H7 (cell line): Measurements from ENCODE around the gene LAMTOR1. TPM values are rescaled to one million over a fixed set of nuclear protein-coding genes. Genes with fewer than 3 reads are reported as not detected.
"Not testable (repeated sequence)": the region's sequence is repeated elsewhere in the genome, so short reads cannot be mapped to it uniquely, and the experiment has no call there.

Experiments
- DNase-seq: peaks from one replicate; pipeline ENCODE4 v3.0.0; 2012
- H3K27me3 ChIP-seq: 2 replicates; pipeline ENCODE4 v1.6.0; 2011; ENCODE audit warnings: mild to moderate bottlenecking, low read length; ENCODE audit not compliant: control insufficient read depth, insufficient read depth
- H3K36me3 ChIP-seq: replicated peaks from 2 replicates; pipeline ENCODE4 v1.5.1; 2011; ENCODE audit warnings: low read length; ENCODE audit not compliant: control insufficient read depth, insufficient read depth
- H3K4me3 ChIP-seq: 2 replicates; pipeline ENCODE4 v1.5.1; 2011; ENCODE audit warnings: low read depth, mild to moderate bottlenecking, control low read depth, low read length, moderate library complexity; ENCODE audit not compliant: insufficient read depth
- total RNA-seq: library from RNA; depleted of rRNA; stranded (reverse); fragments of >200 nt; shearing (Covaris generic); gene quantifications from 2 replicates; pipeline ENCODE4 v1.2.3, GENCODE V29; 2014; rRNA removed

Gene LAMTOR1
- total RNA-seq = 97.8 and 114 TPM in 2 replicates

- peak; percentile 99 for DNase-seq
- no peaks in the 10 kb centered on the region; the same call in 1 of the 2 replicates for H3K27me3 ChIP-seq
- peaks cover 16% of the 10 kb centered on the region for H3K36me3 ChIP-seq
- peak within 1 kb of the TSS; percentile 93 for H3K4me3 ChIP-seq
Measured at GRCh38 chr11:72102946-72103753, at the start of gene LAMTOR1. TSS of gene LAMTOR1 (minus strand) at chr11:72103297. CDS start at chr11:72103224, 73 bp downstream.

GRCh38 chr11:72150882-72151281, 47.8 kb upstream of the LAMTOR1 start:
- H3K36me3 ChIP-seq = no peaks in the 10 kb centered on the region
- H3K4me3 ChIP-seq = no peak overlapping the region
- DNase-seq = no peak
- H3K27me3 ChIP-seq = no peaks in the 10 kb centered on the region

- DNase-seq = no peak
- Histone ChIP-seq H3K36me3 (no peaks in the 10 kb centered on the region), H3K4me3 (no peak overlapping the region)
Measured at GRCh38 chr11:72146625-72147024, 43.5 kb upstream of the LAMTOR1 start.

GRCh38 chr11:72144807-72145565, 41.9 kb upstream of the LAMTOR1 start:
- Histone ChIP-seq H3K36me3 (no peaks in the 10 kb centered on the region), H3K4me3 (no peak overlapping the region), H3K27me3 (no peaks in the 10 kb centered on the region)
- DNase-seq = no peak

More at GRCh38 chr11:72146625-72147024, 43.5 kb upstream of the LAMTOR1 start:
- H3K27me3 ChIP-seq = no peaks in the 10 kb centered on the region

GRCh38 chr11:72142543-72142942, 39.4 kb upstream of the LAMTOR1 start:
- H3K4me3 ChIP-seq, H3K36me3 ChIP-seq, DNase-seq, H3K27me3 ChIP-seq: not testable (repeated sequence)

GRCh38 chr11:72142086-72142485, 39.0 kb upstream of the LAMTOR1 start:
- H3K36me3 ChIP-seq, H3K4me3 ChIP-seq, DNase-seq, H3K27me3 ChIP-seq: not testable (repeated sequence)

GRCh38 chr11:72141066-72141465, 38.0 kb upstream of the LAMTOR1 start:
- no peaks in the 10 kb centered on the region for H3K36me3 ChIP-seq
- H3K4me3 ChIP-seq = no peak overlapping the region
- no peaks in the 10 kb centered on the region for H3K27me3 ChIP-seq
- DNase-seq = no peak

- DNase-seq = no peak
- Histone ChIP-seq H3K27me3 (no peaks in the 10 kb centered on the region), H3K4me3 (no peak overlapping the region), H3K36me3 (no peaks in the 10 kb centered on the region)
Measured at GRCh38 chr11:72140661-72141060, 37.6 kb upstream of the LAMTOR1 start.

- DNase-seq = no peak
Measured at GRCh38 chr11:72139500-72139899, 36.4 kb upstream of the LAMTOR1 start.

GRCh38 chr11:72138821-72139390, 35.8 kb upstream of the LAMTOR1 start:
- DNase-seq = no peak
- Histone ChIP-seq H3K27me3 (no peaks in the 10 kb centered on the region), H3K4me3 (no peak overlapping the region), H3K36me3 (no peaks in the 10 kb centered on the region)

More at GRCh38 chr11:72139500-72139899, 36.4 kb upstream of the LAMTOR1 start:
- Histone ChIP-seq H3K36me3 (no peaks in the 10 kb centered on the region), H3K4me3 (no peak overlapping the region), H3K27me3 (no peaks in the 10 kb centered on the region)

GRCh38 chr11:72136684-72137262, 33.7 kb upstream of the LAMTOR1 start:
- no peak for DNase-seq
- no peak overlapping the region for H3K4me3 ChIP-seq
- H3K36me3 ChIP-seq = no peaks in the 10 kb centered on the region
- no peaks in the 10 kb centered on the region for H3K27me3 ChIP-seq

GRCh38 chr11:72135891-72136683, 33.0 kb upstream of the LAMTOR1 start:
- DNase-seq = no peak
- Histone ChIP-seq H3K27me3 (no peaks in the 10 kb centered on the region), H3K36me3 (no peaks in the 10 kb centered on the region), H3K4me3 (no peak overlapping the region)

- DNase-seq, H3K36me3 ChIP-seq: not testable (repeated sequence)
Measured at GRCh38 chr11:72135473-72135872, 32.4 kb upstream of the LAMTOR1 start, which contains the start of gene FOLR3. TSS of gene FOLR3 (plus strand) at chr11:72135725. CDS start at chr11:72135953, 228 bp downstream.

GRCh38 chr11:72132646-72133045, 29.5 kb upstream of the LAMTOR1 start:
- Histone ChIP-seq H3K36me3 (no peaks in the 10 kb centered on the region), H3K4me3 (no peak overlapping the region), H3K27me3 (no peaks in the 10 kb centered on the region)
- DNase-seq = no peak

More at GRCh38 chr11:72135473-72135872, 32.4 kb upstream of the LAMTOR1 start, which contains the start of gene FOLR3:
- not testable (repeated sequence) for H3K4me3 ChIP-seq, H3K27me3 ChIP-seq
